ENCODE results near the gene SOX3. TPM values are rescaled to one million over a fixed set of nuclear protein-coding genes. Genes with fewer than 3 reads are reported as not detected.

The SOX3 gene
- total RNA-seq (2014; rRNA removed; shearing (Covaris generic)) (not detected in 2 replicates), total RNA-seq (2022) (not detected in 2 replicates), Bru-seq, nascent RNA (not detected), BruChase-seq, experiment 1, labeled RNA remaining after a 6-hour chase (not detected), BruChase-seq, experiment 2, labeled RNA remaining after a 2-hour chase (not detected)
- long read RNA-seq: 0 reads

DNA sequence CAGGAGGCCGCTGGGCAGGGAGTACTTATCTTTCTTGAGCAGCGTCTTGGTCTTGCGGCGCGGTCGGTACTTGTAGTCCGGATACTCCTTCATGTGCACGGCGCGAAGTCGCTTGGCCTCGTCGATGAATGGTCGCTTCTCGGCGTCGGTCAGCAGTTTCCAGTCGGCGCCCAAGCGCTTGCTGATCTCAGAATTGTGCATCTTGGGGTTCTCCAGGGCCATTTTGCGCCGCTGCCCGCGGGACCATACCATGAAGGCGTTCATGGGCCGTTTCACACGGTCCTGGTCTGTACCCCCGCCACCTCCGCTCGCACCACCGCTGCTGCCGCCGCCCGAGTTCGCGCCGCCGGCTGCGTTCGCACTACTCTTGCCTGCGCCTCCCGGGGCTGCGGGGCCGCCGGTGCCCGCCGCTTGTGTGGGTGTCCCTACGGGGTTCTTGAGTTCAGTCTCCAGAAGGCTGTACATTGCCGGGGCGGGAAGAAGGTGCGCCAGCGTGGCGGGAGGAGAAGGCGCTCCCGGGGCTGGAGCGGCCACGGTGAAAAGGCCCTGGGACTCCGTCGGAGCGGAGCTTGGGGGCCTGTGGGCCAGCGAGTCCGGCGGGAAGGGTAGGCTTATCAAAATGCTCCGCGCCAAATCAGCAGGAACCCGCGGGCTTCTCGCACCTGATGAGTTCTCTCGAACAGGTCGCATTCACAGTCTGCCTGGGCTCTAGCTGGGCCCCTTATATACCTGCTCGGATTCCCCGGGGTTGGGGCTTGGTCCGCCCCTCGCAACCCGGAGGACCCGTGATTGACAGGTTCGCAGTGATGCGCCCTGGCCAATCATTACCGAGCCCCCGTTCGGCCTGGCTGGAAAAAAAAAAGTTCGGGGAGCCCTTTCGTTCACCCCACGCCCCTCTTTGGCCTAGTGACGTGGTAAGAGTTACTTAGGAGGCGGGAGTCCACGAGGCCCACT, at the start of gene SOX3:
SOX3 (minus strand) TSS at position 699 of the 954 bp plus-strand sequence; CDS start at position 690, 9 bp downstream.
- no peak within 1 kb of the TSS for H2AFZ ChIP-seq (ENCODE audit: low read length)
- CTCF ChIA-PET (ENCODE audit: unreplicated experiment): no interaction called here
- intact Hi-C loops (cut with micrococcal nuclease; ENCODE audit: unreplicated experiment): no loop called here

DNA sequence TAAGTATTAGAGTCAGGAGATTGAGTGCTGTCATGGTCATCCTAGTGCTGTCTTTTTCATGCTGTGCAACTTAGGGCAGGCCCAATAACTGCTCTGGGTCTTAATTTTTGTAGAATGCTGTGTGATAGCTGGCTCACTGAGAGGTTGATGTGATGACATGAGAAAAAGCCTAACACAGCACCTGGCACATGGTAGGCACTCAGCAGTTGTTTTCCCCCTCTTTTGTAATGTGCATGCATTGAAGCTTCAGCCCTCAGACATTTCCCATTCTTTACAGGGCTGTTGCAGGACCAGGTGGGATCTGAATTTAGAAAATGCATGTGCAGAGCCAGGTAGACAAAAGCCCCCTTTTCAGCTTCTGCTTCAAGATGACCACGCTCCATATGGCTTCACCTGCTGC, 44.1 kb upstream of the SOX3 start:
- no peaks in the 10 kb centered on the region for H3K9me3 ChIP-seq (ENCODE audit: low read length)
- no peak overlapping the region for H3K4me3 ChIP-seq (ENCODE audit: low read depth, low read length, poor library complexity, severe bottlenecking)
- no peaks in the 10 kb centered on the region for H3K79me2 ChIP-seq (ENCODE audit: insufficient read depth, low read depth, low read length)
- ChIA-PET POLR2A (no interaction called here), CTCF (ENCODE audit: unreplicated experiment) (no interaction called here)
- no peaks in the 10 kb centered on the region for H4K20me1 ChIP-seq (ENCODE audit: insufficient read depth, low read length)
- H3K4me2 ChIP-seq (ENCODE audit: low read length): no peak overlapping the region
- no peaks in the 10 kb centered on the region for H3K9me2 ChIP-seq (ENCODE audit: insufficient read depth, low read length)
- H3K4me1 ChIP-seq (ENCODE audit: insufficient read depth, low read length, poor library complexity, severe bottlenecking): no peaks in the 10 kb centered on the region
- no peaks in the 10 kb centered on the region for H3K36me3 ChIP-seq (ENCODE audit: insufficient read depth, low read length)
- intact Hi-C loops (cut with micrococcal nuclease; ENCODE audit: unreplicated experiment): no loop called here
- H3K27ac ChIP-seq (ENCODE audit: low read depth, low read length, poor library complexity, severe bottlenecking): no peak overlapping the region
- TF ChIP-seq EZH2phosphoT487 (IDR thresholded peaks at IDR 0.05; ENCODE audit: borderline replicate concordance, low read depth, low read length): no peak
- TF ChIP-seq, protein P1, sequence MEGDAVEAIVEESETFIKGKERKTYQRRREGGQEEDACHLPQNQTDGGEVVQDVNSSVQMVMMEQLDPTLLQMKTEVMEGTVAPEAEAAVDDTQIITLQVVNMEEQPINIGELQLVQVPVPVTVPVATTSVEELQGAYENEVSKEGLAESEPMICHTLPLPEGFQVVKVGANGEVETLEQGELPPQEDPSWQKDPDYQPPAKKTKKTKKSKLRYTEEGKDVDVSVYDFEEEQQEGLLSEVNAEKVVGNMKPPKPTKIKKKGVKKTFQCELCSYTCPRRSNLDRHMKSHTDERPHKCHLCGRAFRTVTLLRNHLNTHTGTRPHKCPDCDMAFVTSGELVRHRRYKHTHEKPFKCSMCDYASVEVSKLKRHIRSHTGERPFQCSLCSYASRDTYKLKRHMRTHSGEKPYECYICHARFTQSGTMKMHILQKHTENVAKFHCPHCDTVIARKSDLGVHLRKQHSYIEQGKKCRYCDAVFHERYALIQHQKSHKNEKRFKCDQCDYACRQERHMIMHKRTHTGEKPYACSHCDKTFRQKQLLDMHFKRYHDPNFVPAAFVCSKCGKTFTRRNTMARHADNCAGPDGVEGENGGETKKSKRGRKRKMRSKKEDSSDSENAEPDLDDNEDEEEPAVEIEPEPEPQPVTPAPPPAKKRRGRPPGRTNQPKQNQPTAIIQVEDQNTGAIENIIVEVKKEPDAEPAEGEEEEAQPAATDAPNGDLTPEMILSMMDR (conservative IDR thresholded peaks at IDR 0.05; ENCODE audit: low read length): no peak
- H2AFZ ChIP-seq (ENCODE audit: low read length): no peak overlapping the region
- no TSS peak for BruUV-seq (replicated peaks)
- DNase-seq (ENCODE audit: low spot score): no peak

More for the DNA sequence above, at the start of gene SOX3:
- TF ChIP-seq, protein P1 (conservative IDR thresholded peaks at IDR 0.05; ENCODE audit: low read length): no peak
- no peak for TF ChIP-seq EZH2phosphoT487 (IDR thresholded peaks at IDR 0.05; ENCODE audit: borderline replicate concordance, low read depth, low read length)
- Histone ChIP-seq H3K4me3 (ENCODE audit: low read depth, low read length, poor library complexity, severe bottlenecking) (no peak within 1 kb of the TSS), H3K9me2 (ENCODE audit: insufficient read depth, low read length) (no peaks in the 10 kb centered on the region), H3K4me1 (ENCODE audit: insufficient read depth, low read length, poor library complexity, severe bottlenecking) (no peaks in the 10 kb centered on the region), H3K4me2 (ENCODE audit: low read length) (no peak within 1 kb of the TSS), H3K27ac (ENCODE audit: low read depth, low read length, poor library complexity, severe bottlenecking) (no peak within 1 kb of the TSS), H3K79me2 (ENCODE audit: insufficient read depth, low read depth, low read length) (no peaks in the 10 kb centered on the region), H4K20me1 (ENCODE audit: insufficient read depth, low read length) (no peaks in the 10 kb centered on the region), H3K9me3 (ENCODE audit: low read length) (no peaks in the 10 kb centered on the region), H3K36me3 (ENCODE audit: insufficient read depth, low read length) (no peaks in the 10 kb centered on the region)
- POLR2A ChIA-PET: no interaction called here
- BruUV-seq (replicated peaks): no TSS peak
- DNase-seq (ENCODE audit: low spot score): no peak

DNA sequence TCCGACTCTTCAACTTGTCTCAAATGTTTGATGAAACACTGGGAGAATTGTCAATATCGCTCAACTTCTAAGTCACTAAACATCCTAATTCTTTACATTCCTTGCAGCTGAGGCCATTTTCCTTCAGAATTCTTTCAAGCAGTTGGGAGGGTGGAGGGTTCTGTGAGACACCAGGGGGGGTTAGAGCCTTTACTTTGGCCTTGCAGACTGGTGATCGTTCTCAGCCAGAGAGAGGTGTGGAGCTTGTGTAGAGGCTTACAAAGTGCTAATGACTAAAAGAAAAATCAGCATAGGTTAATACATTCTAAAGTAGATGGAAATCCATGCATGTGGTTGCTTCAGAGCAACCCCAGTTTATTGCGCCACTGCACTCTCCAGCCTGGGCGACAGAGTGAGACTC, 21.3 kb upstream of the SOX3 start:
- H3K36me3 ChIP-seq (ENCODE audit: insufficient read depth, low read length): no peaks in the 10 kb centered on the region
- no peaks in the 10 kb centered on the region for H3K4me1 ChIP-seq (ENCODE audit: insufficient read depth, low read length, poor library complexity, severe bottlenecking)
- H4K20me1 ChIP-seq (ENCODE audit: insufficient read depth, low read length): no peaks in the 10 kb centered on the region
- no peak for TF ChIP-seq EZH2phosphoT487 (IDR thresholded peaks at IDR 0.05; ENCODE audit: borderline replicate concordance, low read depth, low read length)
- TF ChIP-seq, protein P1 (conservative IDR thresholded peaks at IDR 0.05; ENCODE audit: low read length): no peak
- DNase-seq (ENCODE audit: low spot score): no peak
- H3K9me3 ChIP-seq (ENCODE audit: low read length): no peaks in the 10 kb centered on the region
- no peak overlapping the region for H2AFZ ChIP-seq (ENCODE audit: low read length)
- H3K4me2 ChIP-seq (ENCODE audit: low read length): no peak overlapping the region
- CTCF ChIA-PET (ENCODE audit: unreplicated experiment): no interaction called here
- H3K9me2 ChIP-seq (ENCODE audit: insufficient read depth, low read length): no peaks in the 10 kb centered on the region
- H3K27ac ChIP-seq (ENCODE audit: low read depth, low read length, poor library complexity, severe bottlenecking): no peak overlapping the region
- intact Hi-C loops (cut with micrococcal nuclease; ENCODE audit: unreplicated experiment): no loop called here
- no peaks in the 10 kb centered on the region for H3K79me2 ChIP-seq (ENCODE audit: insufficient read depth, low read depth, low read length)
- no peak overlapping the region for H3K4me3 ChIP-seq (ENCODE audit: low read depth, low read length, poor library complexity, severe bottlenecking)
- POLR2A ChIA-PET: no interaction called here
- no TSS peak for BruUV-seq (replicated peaks)

Measured in OCI-LY7 (cell line).